Measurements from ENCODE around the gene EYA2. TPM values are rescaled to one million over a fixed set of nuclear protein-coding genes. Genes with fewer than 3 reads are reported as not detected.

Gene EYA2
- total RNA-seq, 2 donors from 2014 or later, result 3.5 to 3.8 TPM

- TF ChIP-seq CTCF (IDR thresholded peaks at IDR 0.05), result no peak
- ATAC-seq (ENCODE audit: insufficient number of reproducible peaks, low FRiP score, low read depth), result no peak
Measured at GRCh38 chr20:46974669-46975434, 80.2 kb downstream of the EYA2 start.

GRCh38 chr20:46975976-46976375, 81.3 kb downstream of the EYA2 start:
- ATAC-seq (ENCODE audit: insufficient number of reproducible peaks, low FRiP score, low read depth) (no peak), DNase-seq (ENCODE audit: low spot score) (no peak)
- no peak for TF ChIP-seq CTCF (IDR thresholded peaks at IDR 0.05)

More at GRCh38 chr20:46974669-46975434, 80.2 kb downstream of the EYA2 start:
- H3K27ac ChIP-seq, result no peak overlapping the region
- no peaks in the 10 kb centered on the region for H3K36me3 ChIP-seq
- no peak overlapping the region for H3K4me3 ChIP-seq
- no peaks in the 10 kb centered on the region for H3K4me1 ChIP-seq (ENCODE audit: control insufficient read depth in 1 of 2, low read depth in 2 of 2)
- no peak for DNase-seq (ENCODE audit: low spot score)
- H3K27me3 ChIP-seq (replicated peaks; ENCODE audit: insufficient read depth), result no peaks in the 10 kb centered on the region
- H3K9me3 ChIP-seq, result no peaks in the 10 kb centered on the region

GRCh38 chr20:46977204-46977603, 82.6 kb downstream of the EYA2 start:
- DNase-seq (ENCODE audit: low spot score), result no peak
- no peak for TF ChIP-seq CTCF (IDR thresholded peaks at IDR 0.05)
- no peak for ATAC-seq (ENCODE audit: insufficient number of reproducible peaks, low FRiP score, low read depth)
- Histone ChIP-seq H3K36me3 (no peaks in the 10 kb centered on the region), H3K27me3 (replicated peaks; ENCODE audit: insufficient read depth) (no peaks in the 10 kb centered on the region), H3K4me1 (ENCODE audit: control insufficient read depth in 1 of 2, low read depth in 2 of 2) (no peaks in the 10 kb centered on the region), H3K4me3 (no peak overlapping the region), H3K9me3 (no peaks in the 10 kb centered on the region), H3K27ac (no peak overlapping the region)

More at GRCh38 chr20:46975976-46976375, 81.3 kb downstream of the EYA2 start:
- Histone ChIP-seq H3K4me3 (no peak overlapping the region), H3K27ac (no peak overlapping the region), H3K4me1 (ENCODE audit: control insufficient read depth in 1 of 2, low read depth in 2 of 2) (no peaks in the 10 kb centered on the region), H3K27me3 (replicated peaks; ENCODE audit: insufficient read depth) (no peaks in the 10 kb centered on the region), H3K9me3 (no peaks in the 10 kb centered on the region), H3K36me3 (no peaks in the 10 kb centered on the region)

GRCh38 chr20:46977909-46978588, 83.4 kb downstream of the EYA2 start:
- Histone ChIP-seq H3K27me3 (replicated peaks; ENCODE audit: insufficient read depth) (no peaks in the 10 kb centered on the region), H3K4me3 (no peak overlapping the region), H3K36me3 (no peaks in the 10 kb centered on the region), H3K4me1 (ENCODE audit: control insufficient read depth in 1 of 2, low read depth in 2 of 2) (no peaks in the 10 kb centered on the region), H3K9me3 (peaks cover 6% of the 10 kb centered on the region), H3K27ac (no peak overlapping the region)
- DNase-seq (ENCODE audit: low spot score) (no peak), ATAC-seq (ENCODE audit: insufficient number of reproducible peaks, low FRiP score, low read depth) (no peak)
- TF ChIP-seq CTCF (IDR thresholded peaks at IDR 0.05), result no peak

GRCh38 chr20:46978951-46979491, 84.4 kb downstream of the EYA2 start:
- Histone ChIP-seq H3K4me1 (ENCODE audit: control insufficient read depth in 1 of 2, low read depth in 2 of 2) (no peaks in the 10 kb centered on the region), H3K4me3 (no peak overlapping the region), H3K9me3 (peaks cover 6% of the 10 kb centered on the region), H3K27ac (no peak overlapping the region), H3K27me3 (replicated peaks; ENCODE audit: insufficient read depth) (no peaks in the 10 kb centered on the region), H3K36me3 (no peaks in the 10 kb centered on the region)
- no peak for TF ChIP-seq CTCF (IDR thresholded peaks at IDR 0.05)
- ATAC-seq (ENCODE audit: insufficient number of reproducible peaks, low FRiP score, low read depth), result no peak
- no peak for DNase-seq (ENCODE audit: low spot score)

Measured in thoracic aorta (tissue), 2 donors.